ENCODE results near the gene PRR7.
A peak's percentile ranks its signal among the peaks of the same experiment; 100 is the strongest.

The PRR7 gene

DNA sequence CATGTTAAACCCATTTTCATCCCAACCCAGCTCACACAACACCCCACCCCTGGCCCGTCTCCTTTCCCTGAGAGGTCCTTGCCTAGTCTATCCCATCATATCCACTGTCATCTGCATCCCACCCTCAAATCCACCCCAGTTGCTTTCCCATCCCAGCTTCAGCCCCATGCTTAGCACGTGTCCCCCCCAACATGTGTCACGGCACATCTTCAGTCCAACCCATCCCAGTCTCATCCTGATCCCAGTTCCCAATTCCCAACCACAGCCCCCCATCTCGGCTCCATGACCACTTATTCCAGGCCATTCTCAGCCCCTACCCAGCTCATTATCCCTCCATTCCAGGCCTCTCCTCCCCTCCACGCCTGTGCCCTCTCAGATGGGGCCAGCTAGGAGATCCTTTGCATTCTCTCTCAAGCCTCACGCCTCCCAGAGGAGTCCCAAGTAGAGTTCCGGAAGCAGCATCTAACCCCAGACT, 27.4 kb downstream of the PRR7 start:
- H3K4me1 ChIP-seq = peaks cover 23% of the 10 kb centered on the region
- no peak for TF ChIP-seq CTCF (IDR thresholded peaks at IDR 0.05; ENCODE audit: low read depth, low read length)
- H3K36me3 ChIP-seq = peaks cover 36% of the 10 kb centered on the region
- no peaks in the 10 kb centered on the region for H3K9me3 ChIP-seq
- H3K27me3 ChIP-seq = no peaks in the 10 kb centered on the region
- H3K4me3 ChIP-seq (ENCODE audit: low read depth, low read length) = no peak overlapping the region
- no peak for DNase-seq

- Histone ChIP-seq H3K9me3 (no peaks in the 10 kb centered on the region), H3K36me3 (peaks cover 26% of the 10 kb centered on the region), H3K4me3 (ENCODE audit: low read depth, low read length) (no peak overlapping the region), H3K27me3 (no peaks in the 10 kb centered on the region), H3K4me1 (peaks cover 32% of the 10 kb centered on the region)
- no peak for DNase-seq
- TF ChIP-seq CTCF (IDR thresholded peaks at IDR 0.05; ENCODE audit: low read depth, low read length) = no peak
Observed at GRCh38 chr5:177474846-177475562, 28.4 kb downstream of the PRR7 start.

DNA sequence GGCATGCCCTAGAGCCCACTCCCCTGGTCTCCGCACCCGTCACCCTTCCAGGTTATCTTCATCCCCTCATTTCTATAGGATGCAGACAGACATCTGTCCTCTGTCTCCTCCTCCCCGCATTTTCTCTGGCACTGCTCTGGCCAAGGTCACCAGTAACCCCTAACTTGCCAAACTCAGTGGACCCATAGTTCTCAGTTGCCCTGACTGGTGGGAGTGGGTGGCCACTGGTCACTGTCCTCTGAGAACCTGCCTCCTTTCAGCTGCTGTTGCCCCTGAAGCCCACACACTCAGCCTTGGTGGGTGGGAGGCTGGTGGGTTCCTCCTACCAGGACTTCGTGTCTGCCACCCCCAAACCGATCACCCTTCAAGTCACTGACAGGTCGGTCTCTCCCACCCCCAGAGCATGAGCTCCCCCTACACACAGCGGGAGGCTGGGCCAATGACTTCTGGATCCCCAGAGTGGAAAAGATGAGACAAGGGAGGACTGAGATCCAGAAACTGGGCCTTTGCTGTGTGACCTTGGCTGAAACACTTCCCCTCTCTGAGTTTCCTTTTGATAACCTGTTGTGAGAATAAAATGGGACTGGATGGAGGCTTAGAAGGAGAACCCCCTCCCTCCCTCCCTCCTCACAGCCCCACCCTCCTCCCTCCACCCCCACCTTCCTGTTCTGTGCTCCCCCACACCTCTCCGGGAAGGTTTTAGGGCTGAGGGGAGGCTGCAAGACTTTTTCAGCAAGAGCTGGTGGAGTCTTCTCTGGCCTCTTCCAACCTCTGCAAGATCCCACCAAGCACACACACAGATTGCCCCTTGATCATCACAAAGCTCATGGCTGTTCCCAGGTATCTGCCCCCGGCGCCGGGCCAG, 29.2 kb downstream of the PRR7 start:
- Histone ChIP-seq H3K9me3 (no peaks in the 10 kb centered on the region), H3K36me3 (peaks cover 21% of the 10 kb centered on the region), H3K4me1 (peaks cover 30% of the 10 kb centered on the region), H3K27me3 (no peaks in the 10 kb centered on the region), H3K4me3 (ENCODE audit: low read depth, low read length) (no peak overlapping the region)
- no peak for TF ChIP-seq CTCF (IDR thresholded peaks at IDR 0.05; ENCODE audit: low read depth, low read length)
- no peak for DNase-seq

GRCh38 chr5:177476531-177477233, 30.1 kb downstream of the PRR7 start:
- Histone ChIP-seq H3K9me3 (no peaks in the 10 kb centered on the region), H3K27me3 (no peaks in the 10 kb centered on the region), H3K4me1 (peaks cover 26% of the 10 kb centered on the region), H3K36me3 (peaks cover 12% of the 10 kb centered on the region), H3K4me3 (ENCODE audit: low read depth, low read length) (no peak overlapping the region)
- peak; percentile 59 for DNase-seq
- no peak for TF ChIP-seq CTCF (IDR thresholded peaks at IDR 0.05; ENCODE audit: low read depth, low read length)

DNA sequence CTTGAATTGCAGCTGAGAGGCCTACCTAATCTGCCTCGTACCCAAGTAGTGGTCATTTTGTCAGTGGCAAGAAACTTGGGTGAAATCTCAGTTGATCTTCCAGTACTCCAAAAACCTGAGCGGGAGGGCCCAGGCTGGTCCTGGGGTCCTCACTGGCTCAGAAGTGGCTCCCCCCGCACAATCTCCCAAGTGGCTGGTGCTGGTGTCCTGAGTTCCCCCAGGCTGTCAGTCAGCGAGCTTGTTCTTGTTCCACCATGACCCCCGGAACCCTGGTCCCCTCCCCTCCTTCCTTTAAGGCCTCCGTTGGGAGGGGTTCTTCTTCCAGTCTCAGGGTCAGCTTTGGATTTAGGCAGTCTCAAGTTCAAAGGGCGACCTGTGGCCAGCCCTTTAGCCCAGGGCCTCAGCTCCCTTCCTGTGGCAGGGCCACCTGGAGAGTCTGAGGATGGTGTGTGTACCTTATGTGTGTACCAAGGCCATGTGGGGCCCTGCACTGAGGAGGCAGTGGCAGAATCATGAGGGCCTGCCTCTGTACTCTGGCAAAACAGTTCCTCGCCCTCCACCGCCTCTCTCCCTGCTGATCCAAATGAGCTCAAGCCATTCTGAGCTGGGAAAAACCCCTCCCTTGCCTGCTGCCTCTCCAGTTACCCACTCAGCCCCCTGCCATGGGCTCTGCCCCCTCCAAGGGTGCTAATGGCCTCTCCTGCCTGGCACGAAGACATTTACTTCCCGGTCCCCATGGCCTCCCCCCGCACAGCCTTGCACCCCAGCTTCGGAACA, 31.3 kb downstream of the PRR7 start:
- TF ChIP-seq CTCF (IDR thresholded peaks at IDR 0.05; ENCODE audit: low read depth, low read length) = no peak
- 0 out of 2 replicates have a peak, but pooled peaks cover under 1% of the 10 kb centered on the region for H3K36me3 ChIP-seq
- no peak overlapping the region for H3K4me3 ChIP-seq (ENCODE audit: low read depth, low read length)
- H3K9me3 ChIP-seq = no peaks in the 10 kb centered on the region
- no peaks in the 10 kb centered on the region for H3K27me3 ChIP-seq
- DNase-seq = peak; percentile 8
- H3K4me1 ChIP-seq = peaks cover 21% of the 10 kb centered on the region
